Stimulated activated CD8-positive, alpha-beta memory T cell treated with anti-CD3 and anti-CD28 coated beads, Interleukin-15, amount 100 ng/mL, for 24 hours (primary cell): ENCODE data around the gene APOL3.
"Not testable (repeated sequence)": the region's sequence is repeated elsewhere in the genome, so short reads cannot be mapped to it uniquely, and the experiment has no call there.

Experiments used
- DNase-seq: peaks from one replicate; pipeline ENCODE4 v3.0.0-alpha.2; 2020; ENCODE audit warnings: low read depth

The APOL3 gene

DNA sequence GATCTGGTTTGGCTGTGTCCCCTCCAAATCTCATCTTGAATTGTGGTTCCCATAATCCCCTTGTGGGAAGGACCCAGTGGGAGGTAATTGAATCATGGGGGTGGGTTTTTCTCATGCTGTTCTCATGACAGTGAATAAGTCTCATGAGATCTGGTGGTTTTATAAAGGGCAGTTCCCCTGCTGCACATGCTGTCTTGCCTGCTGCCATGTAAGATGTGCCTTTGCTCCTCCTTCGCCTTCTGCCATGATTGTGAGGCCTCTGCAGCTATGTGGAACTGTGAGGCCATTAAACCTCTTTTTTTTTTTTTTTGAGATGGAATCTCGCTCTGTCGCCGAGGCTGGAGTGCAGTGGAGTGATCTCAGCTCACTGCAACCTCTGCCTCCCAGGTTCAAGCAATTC, 59.6 kb downstream of the APOL3 start:
- DNase-seq, result not testable (repeated sequence)

DNA sequence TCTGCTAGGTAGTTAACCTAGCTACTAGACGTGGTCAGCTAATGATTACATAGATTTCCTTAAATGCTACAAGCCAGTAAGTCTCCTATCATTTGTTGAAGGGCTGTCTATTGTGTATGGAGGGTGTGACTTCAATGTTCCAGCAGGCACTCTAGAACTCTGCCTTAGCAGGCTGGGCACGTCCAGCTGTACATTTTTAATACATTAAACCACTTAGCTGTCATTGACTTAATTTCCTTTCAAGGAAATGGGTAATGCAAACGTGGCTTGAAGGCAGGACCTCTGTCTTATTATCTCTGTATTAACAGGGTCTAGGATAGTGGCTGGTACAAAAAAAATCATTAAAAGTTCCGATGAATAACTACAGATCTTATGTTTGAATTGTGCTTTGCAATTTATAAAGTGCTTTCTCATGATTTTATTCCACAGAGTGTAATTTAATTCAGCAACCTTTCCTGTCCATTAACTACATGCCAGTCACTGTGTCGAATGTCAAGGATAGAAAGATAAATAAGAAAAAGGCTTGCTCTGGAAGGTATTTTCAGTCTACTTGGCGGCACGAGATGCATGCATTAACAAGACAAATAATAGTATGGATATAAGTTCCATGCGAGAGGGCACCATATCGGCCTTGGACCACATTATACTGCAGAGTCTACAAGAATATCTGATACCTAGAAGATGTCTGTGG, 60.3 kb downstream of the APOL3 start:
- DNase-seq, result no peak

GRCh38 chr22:36099561-36099960, 61.0 kb downstream of the APOL3 start:
- DNase-seq, result not testable (repeated sequence)

GRCh38 chr22:36097880-36098279, 62.7 kb downstream of the APOL3 start:
- DNase-seq, result no peak

DNA sequence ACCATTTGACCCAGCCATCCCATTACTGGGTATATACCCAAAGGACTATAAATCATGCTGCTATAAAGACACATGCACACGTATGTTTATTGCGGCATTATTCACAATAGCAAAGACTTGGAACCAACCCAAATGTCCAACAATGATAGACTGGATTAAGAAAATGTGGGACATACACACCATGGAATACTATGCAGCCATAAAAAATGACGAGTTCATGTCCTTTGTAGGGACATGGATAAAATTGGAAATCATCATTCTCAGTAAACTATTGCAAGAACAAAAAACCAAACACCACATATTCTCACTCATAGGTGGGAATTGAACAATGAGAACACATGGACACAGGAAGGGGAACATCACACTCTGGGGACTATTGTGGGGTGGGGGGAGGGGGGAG, 69.8 kb downstream of the APOL3 start:
- DNase-seq, result not testable (repeated sequence)
